GM21737 (cell line): ENCODE results near the gene CAMSAP2.
A peak's percentile ranks its signal among the peaks of the same experiment; 100 is the strongest.

Experiments used
- ATAC-seq: cut with Tn5 transposase; IDR thresholded peaks from one replicate; pipeline ENCODE4 v1.9.1; 2021; ENCODE audit warnings: mild to moderate bottlenecking, moderate library complexity; ENCODE audit not compliant: unreplicated experiment

The CAMSAP2 gene

GRCh38 chr1:200896531-200897196, 158.0 kb downstream of the CAMSAP2 start:
- no peak for ATAC-seq

- no peak for ATAC-seq
Observed at GRCh38 chr1:200897259-200897658, 158.6 kb downstream of the CAMSAP2 start.

GRCh38 chr1:200899015-200899386, 160.3 kb downstream of the CAMSAP2 start:
- ATAC-seq, result no peak

GRCh38 chr1:200899451-200899915, 160.8 kb downstream of the CAMSAP2 start:
- no peak for ATAC-seq

- no peak for ATAC-seq
Observed at GRCh38 chr1:200899954-200900867, 161.5 kb downstream of the CAMSAP2 start.

GRCh38 chr1:200900877-200901276, 162.2 kb downstream of the CAMSAP2 start:
- no peak for ATAC-seq

GRCh38 chr1:200901350-200901749, 162.7 kb downstream of the CAMSAP2 start:
- ATAC-seq, result no peak

- no peak for ATAC-seq
Observed at GRCh38 chr1:200901796-200902444, 163.2 kb downstream of the CAMSAP2 start.

GRCh38 chr1:200903793-200904192, 165.1 kb downstream of the CAMSAP2 start:
- ATAC-seq, result no peak

GRCh38 chr1:200904772-200905171, 166.1 kb downstream of the CAMSAP2 start:
- no peak for ATAC-seq

GRCh38 chr1:200905411-200906052, 166.8 kb downstream of the CAMSAP2 start:
- ATAC-seq, result peak; percentile 40

GRCh38 chr1:200906491-200906890, 167.8 kb downstream of the CAMSAP2 start:
- no peak for ATAC-seq

GRCh38 chr1:200907611-200908097, 169.0 kb downstream of the CAMSAP2 start:
- peak; percentile 48 for ATAC-seq

- ATAC-seq, result no peak
Observed at GRCh38 chr1:200908191-200908868, 169.6 kb downstream of the CAMSAP2 start.

GRCh38 chr1:200909071-200909470, 170.4 kb downstream of the CAMSAP2 start:
- ATAC-seq, result no peak

- ATAC-seq, result peak; percentile 51
Observed at GRCh38 chr1:200909757-200910239, 171.1 kb downstream of the CAMSAP2 start.
